ENCODE data around the gene CREBRF.
"Not testable (repeated sequence)": the region's sequence is repeated elsewhere in the genome, so short reads cannot be mapped to it uniquely, and the experiment has no call there.

Gene CREBRF

DNA sequence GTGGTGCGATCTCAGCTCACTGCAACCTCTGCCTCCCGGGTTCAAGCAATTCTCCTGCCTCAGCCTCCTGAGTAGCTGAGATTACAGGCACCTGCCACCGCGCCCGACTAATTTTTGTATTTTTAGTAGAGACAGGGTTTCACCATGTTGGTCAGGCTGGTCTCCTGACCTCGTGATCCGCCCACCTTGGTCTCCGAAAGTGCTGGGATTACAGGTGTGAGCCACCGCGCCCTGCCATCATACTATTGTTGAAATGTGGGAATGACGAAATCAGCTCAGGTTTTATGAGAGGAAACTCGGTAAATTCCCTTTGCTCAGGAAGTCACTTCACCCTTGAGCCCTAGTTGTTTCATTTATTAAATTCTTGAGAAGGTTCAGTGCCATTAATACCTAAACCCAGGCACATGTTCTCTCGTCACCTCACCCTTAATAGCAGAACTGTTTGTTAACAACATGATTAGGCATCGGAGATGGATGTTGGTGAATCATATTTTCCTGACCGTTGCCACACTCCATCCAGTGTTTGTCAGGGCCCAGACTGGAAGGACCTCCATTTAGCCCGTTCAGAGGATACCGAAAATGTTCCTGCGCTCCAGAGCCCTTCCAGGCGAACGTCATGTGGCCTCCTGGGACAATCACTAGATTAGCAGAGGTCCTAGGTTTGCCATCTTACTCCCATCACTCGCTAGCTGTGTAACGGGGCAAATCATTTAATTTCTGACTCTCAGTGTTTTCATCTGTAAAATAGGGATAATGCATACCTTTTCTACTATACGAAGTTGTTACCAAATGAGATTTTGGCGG lies 20.0 kb upstream of the CREBRF start:
- peak in 2 of 4 experiments; percentile 4 to 51 for DNase-seq (ENCODE audit: low read depth in 4 of 4, low spot score in 1 of 4)

DNA sequence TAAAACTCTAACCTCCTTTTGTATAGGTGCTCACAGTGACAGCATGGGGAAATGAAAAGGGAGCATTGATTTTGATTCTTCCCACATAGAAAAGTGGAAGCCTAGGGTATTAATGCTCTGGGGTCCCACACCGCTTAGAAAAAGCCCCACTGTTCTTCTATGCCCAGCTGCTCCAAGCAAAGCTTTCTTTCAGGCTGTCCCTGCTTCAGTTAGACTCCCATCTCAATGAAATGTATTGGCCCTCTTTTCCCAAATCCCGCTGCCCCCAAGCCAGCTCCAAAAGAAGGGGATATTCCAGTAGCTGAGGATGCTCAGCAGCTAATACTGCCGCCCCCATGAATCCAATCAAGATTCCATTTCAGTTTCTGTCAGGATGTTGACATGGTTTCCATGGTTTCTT lies 17.0 kb upstream of the CREBRF start:
- no peak for DNase-seq (ENCODE audit: low read depth in 4 of 4, low spot score in 1 of 4)

DNA sequence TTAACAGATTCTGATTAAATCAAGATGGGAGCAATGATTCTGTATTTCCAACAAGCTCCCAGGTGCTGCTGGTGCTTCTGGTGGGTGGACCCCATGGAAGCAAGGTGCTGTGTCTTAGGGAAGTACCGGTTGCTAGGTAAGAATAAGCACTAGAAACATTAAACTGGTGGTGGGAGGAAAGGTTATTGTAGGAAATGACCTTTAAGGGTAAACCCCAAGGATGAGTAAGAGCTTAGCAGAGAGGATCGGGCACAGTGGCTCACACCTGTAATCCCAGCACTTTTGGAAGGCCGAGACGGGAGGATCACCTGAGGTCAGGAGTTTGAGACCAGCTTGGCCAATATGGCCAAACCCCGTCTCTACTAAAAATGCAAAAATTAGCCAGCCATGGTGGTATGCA lies 16.2 kb upstream of the CREBRF start:
- no peak for DNase-seq (ENCODE audit: low read depth in 4 of 4, low spot score in 1 of 4)

DNA sequence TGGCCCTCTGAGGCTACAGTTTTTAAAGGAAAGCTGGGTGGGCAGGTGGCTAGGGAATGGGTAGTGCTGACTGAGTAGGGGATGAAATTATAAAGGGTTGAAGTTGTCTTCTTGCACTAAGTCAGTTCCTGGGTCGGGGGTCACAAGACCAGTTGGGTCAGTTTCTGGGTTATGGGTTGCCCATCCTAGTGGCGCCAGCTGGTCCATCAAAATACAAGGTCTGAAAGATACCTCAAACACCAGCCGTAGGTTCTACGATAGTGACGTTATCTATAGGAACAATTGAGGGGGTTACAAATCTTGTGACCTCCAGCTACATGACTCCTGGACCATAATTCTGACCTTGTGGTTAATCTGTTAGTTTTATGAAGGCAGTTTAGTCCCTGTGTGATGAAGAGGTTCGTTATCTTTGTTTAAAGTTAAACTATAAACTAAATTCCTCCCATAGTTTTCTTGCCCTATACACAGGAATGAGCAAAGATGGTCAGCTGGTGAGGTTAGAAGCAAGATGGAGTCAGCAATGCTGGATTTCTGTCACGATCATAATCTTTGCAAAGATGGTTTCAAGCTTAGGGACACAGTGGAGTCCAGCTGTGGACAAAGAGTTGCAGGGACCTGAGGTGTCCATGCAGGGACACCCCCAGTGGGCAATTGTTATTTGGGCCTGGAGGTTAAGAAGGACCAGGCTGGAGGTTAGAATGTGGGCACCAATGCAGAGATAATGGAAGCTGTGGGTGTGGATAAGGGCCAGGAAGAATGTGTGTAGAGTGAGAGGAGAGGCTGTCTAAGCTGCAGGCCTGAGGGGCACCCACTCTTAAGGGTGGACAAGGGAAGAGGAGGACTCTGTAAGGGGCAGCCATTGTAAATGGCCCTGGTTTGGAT lies 14.0 kb upstream of the CREBRF start:
- DNase-seq (ENCODE audit: low read depth in 4 of 4, low spot score in 1 of 4): no peak

DNA sequence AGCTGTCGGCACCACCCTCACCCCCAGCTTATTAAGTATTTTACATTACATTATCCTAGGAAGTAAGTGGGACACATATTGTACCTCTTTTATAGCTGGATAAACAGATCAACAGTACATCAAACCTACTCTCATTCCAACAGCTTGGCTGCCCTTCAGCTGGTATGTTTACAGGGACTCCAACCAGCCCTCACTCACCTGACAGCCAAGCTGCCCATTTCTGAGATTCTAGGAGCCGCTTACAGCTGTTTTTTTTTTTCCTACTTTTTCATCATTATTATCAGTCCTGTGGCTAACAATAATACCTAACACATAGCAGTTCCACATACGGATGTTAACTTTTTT lies 13.4 kb upstream of the CREBRF start:
- DNase-seq (ENCODE audit: low read depth in 4 of 4, low spot score in 1 of 4): no peak

DNA sequence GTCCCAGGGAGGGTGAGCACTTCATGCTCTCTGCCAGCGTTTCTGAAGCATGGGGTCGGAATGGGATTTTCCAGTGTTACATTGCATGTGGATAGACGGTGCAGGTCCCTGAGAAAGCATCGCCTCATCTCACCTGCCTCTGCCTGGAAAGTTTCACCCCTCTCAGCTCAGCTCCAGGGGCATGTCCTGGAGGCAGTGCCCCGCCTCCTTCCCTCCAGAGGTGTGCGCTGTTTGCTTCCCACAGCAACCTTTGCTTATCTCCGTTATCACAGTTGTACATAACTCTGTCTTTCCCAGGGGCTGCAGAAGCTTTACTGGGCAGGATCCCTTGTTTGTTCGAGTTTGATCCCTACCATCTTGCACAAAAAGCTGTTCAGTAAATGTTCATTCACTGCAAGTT lies 10.7 kb upstream of the CREBRF start:
- DNase-seq (ENCODE audit: low read depth in 4 of 4, low spot score in 1 of 4): no peak

DNA sequence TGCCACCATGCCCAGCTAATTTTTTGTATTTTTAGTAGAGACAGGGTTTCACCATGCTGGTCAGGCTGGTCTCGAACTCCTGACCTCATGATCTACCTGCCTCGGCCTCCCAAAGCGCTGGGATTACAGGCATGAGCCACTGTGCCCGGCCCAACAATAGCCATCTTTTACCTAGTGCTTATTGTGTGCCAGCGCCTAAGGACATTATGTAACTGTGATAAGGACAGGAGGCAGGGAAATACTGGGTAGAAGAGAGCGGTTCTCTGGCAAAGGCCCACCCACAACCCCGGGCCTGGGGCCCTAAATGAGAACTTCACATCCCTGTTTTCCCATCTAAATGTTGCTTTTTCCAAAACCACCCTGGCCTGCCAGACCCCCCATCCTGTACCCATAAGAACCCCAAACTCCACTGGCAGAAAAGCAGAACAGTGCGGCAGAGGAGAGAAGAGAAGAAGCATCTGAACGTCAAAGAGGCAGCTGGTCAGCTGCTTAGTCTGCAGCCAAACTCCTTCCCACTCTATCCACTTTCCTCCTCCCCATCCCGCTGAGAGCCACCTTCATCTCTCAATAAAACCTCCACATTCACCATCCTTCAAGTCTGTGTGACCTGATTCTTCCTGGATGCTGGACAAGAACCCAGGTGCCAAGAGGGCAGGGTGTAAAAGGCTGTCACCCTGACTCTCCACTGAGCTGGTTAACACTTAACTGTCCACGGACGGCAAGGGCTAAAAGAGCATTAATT lies 8.9 kb upstream of the CREBRF start:
- DNase-seq (ENCODE audit: low read depth in 4 of 4, low spot score in 1 of 4): not testable (repeated sequence)

DNA sequence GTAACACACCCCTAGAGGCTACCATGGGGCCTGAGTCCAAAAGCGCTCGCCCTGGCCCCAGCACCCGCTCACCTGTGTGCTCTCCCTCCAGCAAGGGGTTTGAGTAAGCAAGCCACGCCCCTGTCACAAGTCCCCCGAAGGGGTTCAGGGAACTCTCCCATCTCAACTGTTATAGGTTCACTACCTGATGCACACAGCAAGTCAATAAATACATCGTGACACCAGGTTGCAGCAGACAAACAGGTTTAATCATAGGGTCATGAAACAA lies 8.4 kb upstream of the CREBRF start:
- no peak for DNase-seq (ENCODE audit: low read depth in 4 of 4, low spot score in 1 of 4)

DNA sequence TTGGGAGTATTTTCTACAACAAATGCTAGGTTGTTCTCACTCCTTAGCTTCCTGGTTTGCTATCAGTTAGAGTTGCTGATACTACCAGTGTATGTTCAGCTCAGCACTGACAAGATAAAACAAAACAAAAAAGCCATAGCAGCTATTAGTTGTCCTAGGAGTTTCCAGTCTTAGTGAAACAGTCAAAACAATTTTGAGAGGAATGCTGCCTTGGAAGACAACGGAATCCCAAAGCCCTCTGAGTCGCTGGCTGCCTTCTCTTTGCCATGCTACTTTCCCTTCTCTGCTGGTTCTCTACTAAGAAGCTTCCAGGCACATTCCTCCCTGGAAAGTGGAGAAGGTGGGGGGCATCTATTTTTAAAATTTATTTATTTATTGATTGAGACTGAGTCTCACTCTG lies 5.4 kb upstream of the CREBRF start:
- DNase-seq (ENCODE audit: low read depth in 4 of 4, low spot score in 1 of 4): no peak

DNA sequence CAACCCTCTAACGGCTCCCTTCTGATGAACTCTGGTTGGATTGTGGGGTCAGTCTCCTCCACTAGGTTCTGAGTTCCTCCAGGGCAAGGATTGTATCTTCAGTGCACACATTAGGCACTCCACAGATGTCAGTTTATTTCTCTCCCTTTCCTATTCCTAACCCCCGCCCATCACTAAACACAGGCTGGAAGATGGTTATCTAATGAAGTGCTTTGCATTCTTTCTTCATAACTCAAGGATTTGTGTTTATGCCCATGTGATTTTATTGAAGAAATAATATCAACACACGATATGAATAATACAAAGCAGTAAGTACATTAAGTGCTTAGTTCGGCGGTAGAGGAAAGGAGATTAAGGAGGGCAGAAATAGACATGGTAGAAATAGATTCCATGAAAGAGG lies 4.4 kb upstream of the CREBRF start:
- no peak for DNase-seq (ENCODE audit: low read depth in 4 of 4, low spot score in 1 of 4)

DNA sequence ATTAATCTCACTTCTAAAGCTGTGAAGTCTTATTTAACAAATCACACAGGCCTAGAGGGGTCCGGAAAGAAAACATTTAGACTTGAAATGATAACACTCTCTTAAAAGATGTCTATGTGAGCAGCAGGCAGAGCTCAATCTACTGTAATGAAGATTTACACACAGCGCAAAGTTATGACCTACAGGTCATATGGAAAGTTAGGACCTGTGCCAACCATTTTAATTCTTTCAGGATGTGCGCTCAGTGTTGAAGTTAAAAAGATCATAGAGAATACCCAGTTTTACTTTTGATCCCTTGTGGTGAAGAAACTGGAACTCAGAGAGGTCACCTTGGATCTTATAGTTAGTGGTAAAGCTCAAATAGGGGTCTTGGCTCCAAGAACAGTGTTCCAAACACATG lies 3.1 kb upstream of the CREBRF start:
- no peak for DNase-seq (ENCODE audit: low read depth in 4 of 4, low spot score in 1 of 4)

DNA sequence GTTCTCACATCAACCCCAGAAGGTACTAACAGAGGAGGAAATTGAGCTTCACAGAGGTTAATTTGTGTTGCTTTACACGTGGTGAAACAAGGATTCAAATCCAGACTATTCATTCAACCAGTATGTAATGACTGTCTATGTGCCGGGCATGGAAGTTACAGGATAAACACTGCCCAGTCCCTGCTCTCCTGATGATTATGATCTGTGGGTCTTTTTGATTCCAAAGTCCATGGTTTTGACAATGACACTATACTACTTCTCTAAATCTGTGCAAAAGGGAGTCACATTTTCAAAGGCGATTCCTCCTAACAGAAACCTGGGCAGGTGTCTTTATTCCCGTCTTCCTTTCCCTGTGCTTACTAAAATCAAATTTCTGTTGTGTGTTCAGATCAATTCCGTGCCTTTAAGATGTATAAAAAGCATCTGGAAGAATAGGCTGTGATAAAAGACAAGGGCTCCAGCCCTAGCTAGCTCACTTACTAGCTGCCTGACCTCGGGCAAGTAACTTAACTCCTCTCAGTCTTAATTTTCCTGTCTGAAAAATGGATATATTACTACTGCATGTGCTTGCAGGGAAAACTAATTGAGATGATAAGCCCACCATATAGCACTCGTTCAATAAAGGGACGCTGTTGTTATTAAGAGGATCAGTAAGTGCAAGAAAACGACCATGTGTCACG lies 970 bp upstream of the CREBRF start:
- DNase-seq (ENCODE audit: low read depth in 4 of 4, low spot score in 1 of 4): no peak

DNA sequence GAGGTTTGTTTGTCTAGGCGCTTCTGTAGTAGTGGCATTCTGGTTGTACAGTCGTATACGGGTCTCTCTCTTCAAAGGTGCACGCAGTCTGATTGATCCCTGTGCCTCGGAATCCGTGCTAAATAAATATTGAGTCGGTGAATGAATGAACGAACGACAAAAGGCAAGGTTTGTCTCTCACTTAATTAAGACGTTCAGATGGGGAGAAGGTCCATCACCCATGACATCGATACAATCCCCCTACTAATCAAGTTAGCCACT lies 500 bp upstream of the CREBRF start:
- peak in 1 of 4 experiments; percentile 2 for DNase-seq (ENCODE audit: low read depth in 4 of 4, low spot score in 1 of 4)

DNA sequence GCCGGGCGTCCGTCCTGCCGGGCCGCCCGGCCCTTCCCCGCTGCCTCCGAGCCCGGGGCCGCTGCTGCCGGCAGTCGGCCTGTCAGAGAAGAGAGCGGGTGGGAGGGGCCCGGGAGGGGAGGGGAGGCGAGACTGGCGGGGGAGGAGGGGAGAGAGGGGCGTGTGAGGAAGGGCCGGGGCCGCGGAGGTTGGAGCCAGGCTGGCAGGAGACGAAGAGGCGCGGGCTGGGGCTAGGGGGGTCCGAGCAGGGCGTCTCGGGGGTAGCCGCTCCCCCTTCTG lies 570 bp downstream of the CREBRF start:
- peak in 3 of 4 experiments; percentile 64 to 76 (median 67) for DNase-seq (ENCODE audit: low read depth in 4 of 4, low spot score in 1 of 4)

DNA sequence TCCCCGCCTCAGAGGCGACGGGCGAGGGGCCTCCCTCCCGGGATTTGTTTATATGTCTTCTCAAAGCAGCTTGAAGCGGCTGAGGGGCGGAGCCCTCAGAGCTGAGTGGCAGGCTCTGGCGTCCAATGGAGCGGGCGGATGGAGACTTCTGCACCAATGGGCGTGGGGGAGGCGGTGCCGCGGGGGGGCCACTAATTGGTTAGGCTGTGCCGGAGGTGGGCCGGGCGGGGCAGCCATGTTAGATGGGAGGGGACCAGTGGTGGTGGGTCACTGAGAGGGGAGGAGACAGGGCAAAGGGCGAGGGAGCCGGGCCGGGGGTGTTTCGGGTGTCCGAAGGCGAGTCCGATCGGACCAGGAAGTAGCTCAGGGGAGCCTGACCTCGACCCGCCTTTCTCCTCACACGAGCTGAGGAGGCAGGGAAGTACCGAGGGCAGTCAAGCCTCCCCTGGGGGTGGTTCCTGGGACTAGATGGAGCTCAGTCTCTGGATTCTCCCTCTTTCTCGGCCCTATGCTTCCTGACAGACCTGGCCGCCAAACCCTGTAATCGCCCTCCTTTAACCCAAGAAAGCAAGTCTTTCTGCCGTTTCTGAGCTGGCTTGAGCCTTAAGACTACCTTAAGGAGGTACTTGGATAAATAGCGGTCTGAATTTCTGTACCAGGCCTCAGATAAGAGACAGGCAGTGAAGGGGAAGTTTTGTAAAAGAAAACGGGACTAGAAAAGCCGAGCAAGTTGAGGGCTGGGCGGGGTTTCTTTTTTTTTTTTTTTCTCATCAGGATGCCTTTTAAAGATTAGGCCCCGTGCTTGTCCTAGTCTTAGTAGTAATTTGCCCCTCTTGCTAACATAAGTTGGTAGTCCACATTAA lies 1.1 kb downstream of the CREBRF start:
- peak; percentile 95 to 100 (median 98) for DNase-seq (ENCODE audit: low read depth in 4 of 4, low spot score in 1 of 4)

DNA sequence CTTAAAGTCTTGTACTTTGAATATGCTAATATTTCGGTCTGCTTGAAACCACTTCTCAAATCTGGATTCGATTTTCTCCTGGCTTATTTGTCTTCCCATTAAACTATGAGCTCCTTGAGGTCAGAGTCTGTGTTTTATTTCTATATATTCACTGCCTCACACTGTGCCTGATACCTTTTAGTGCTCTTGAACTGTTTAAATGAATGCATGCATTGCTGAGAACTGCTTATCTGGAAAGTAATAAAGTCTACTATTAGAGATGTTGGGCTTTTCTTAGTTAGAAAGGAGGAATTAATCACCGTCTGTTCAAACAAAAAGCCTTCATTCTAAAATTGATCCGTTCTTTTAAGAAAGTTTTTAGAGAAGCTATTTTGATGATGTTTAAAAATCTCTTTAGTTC lies 6.0 kb downstream of the CREBRF start:
- DNase-seq (ENCODE audit: low read depth in 4 of 4, low spot score in 1 of 4): no peak

DNA sequence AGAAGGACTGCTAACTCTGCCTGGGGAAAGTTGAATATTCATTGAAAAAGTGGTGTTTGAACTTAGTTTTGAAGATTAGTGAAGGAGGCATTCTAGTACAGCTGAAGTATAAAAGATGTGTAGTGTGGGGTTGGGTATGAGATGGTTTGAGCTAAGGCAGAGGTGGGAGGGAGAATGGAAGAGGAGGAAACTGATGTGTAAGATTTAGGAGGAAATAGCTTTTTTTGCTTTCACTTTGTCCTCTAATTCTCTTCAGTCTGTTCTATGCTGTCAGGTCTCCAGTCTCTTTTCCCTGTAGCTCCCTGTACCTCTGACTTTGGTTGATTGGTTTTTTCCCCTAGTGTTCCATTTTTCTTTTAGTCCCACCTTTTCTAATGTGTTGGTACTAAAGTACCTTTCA lies 9.0 kb downstream of the CREBRF start:
- DNase-seq (ENCODE audit: low read depth in 4 of 4, low spot score in 1 of 4): no peak

DNA sequence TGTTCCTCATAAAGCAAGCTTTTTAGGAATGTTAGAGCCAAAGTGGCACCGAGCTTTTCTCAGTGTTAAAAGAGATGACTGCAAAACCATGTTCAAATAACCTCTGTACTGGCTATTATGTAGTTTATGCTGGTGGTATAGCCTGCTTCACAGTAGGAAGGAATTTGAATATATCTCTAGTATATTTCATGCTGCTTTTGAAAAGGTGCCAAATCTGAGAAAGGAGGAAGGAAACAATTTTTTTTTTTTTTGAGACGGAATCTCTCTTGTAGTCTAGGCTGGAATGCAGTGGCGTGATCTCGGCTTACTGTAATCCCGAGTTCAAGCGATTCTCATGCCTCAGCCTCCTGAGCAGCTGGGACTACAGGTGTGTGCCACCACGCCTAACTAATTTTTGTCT lies 13.5 kb downstream of the CREBRF start:
- no peak for DNase-seq (ENCODE audit: low read depth in 4 of 4, low spot score in 1 of 4)

DNA sequence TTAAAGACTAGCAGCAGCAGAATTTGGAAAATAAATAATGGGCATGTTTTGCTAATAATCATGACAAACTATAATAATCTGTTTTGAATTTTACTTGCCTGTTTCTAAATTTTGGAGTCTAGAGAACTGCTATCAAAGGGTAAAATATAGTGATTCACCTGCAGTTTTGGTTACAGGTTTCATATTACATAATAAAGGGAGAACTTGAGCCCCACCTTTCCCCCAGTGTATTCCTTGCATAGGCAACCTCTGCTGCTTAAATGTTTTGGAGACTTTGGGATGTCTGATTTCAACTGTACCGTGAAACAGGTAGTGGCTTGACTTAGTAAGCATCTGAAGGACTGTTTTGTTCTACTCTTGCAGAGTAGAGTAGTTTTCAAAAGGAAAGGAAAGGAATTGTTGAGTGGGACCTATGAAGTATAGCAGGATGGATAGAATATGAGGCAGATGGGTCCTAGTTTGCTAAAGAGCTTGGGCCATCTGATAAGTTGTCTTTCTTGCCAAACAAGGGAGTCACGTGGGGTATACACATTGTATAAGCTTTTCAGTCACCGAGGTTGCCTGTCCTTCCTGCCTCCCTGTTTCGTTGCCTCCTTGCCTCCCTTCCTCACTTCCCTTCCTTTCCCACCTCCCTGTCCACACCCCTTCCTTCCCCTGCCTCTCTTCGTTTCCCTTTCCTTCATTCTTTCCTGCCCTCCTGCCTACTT lies 19.1 kb downstream of the CREBRF start:
- DNase-seq (ENCODE audit: low read depth in 4 of 4, low spot score in 1 of 4): no peak

DNA sequence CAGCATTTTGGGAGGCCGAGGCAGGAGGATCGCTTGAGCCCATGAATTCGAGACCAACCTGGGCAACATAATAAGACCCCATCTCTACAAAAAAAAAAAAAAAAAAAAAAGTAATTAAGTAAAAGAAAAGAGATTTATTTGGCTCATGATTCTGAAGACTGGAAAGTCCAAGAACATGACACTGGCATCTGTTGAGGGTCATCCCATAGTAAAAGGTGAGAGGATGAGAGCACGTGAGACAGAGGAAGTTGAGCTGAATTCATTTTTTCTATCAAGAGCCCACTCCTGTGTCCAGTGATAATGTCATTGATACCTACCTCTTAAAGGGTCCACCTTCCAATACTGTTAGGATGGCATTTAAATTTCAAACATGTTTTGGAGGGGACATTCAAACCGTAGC lies 19.8 kb downstream of the CREBRF start:
- no peak for DNase-seq (ENCODE audit: low read depth in 4 of 4, low spot score in 1 of 4)
